Neuronal stem cell (in vitro differentiated cells): ENCODE measurements around the gene EFNA3.
A peak's percentile ranks its signal among the peaks of the same experiment; 100 is the strongest.

Source experiments
- DNase-seq: peaks from one replicate; pipeline ENCODE4 v3.0.0-alpha.2; 2013; ENCODE audit warnings: low spot score
- H2AFZ ChIP-seq: one replicate; pipeline ENCODE4 v1.6.1; 2013; ENCODE audit warnings: mild to moderate bottlenecking, low read length, inconsistent platforms
- H2AK5ac ChIP-seq: 2 replicates; pipeline ENCODE4 v1.6.1; 2013; ENCODE audit warnings: low read depth, mild to moderate bottlenecking, inconsistent platforms, low read length, moderate library complexity, mixed read lengths
- H2BK120ac ChIP-seq: 2 replicates; pipeline ENCODE4 v1.6.1; 2013; ENCODE audit warnings: low read depth, mild to moderate bottlenecking, inconsistent platforms, low read length, moderate library complexity, mixed read lengths
- H2BK12ac ChIP-seq: one replicate; pipeline ENCODE4 v1.6.1; 2013; ENCODE audit warnings: low read length, inconsistent platforms
- H2BK15ac ChIP-seq: 2 replicates; pipeline ENCODE4 v1.6.1; 2013; ENCODE audit warnings: mild to moderate bottlenecking, low read length, inconsistent platforms, mixed read lengths
- H2BK5ac ChIP-seq: one replicate; pipeline ENCODE4 v1.6.1; 2013; ENCODE audit warnings: inconsistent platforms, mild to moderate bottlenecking, low read length, moderate library complexity
- H3K14ac ChIP-seq: one replicate; pipeline ENCODE4 v1.6.1; 2013; ENCODE audit warnings: low read length, inconsistent platforms
- H3K18ac ChIP-seq: 2 replicates; pipeline ENCODE4 v1.6.1; 2013; ENCODE audit warnings: low read length, inconsistent platforms
- H3K23ac ChIP-seq: 2 replicates; pipeline ENCODE4 v1.6.1; 2013; ENCODE audit warnings: low read depth, mild to moderate bottlenecking, mixed read lengths, low read length, inconsistent platforms; ENCODE audit not compliant: poor library complexity
- H3K27ac ChIP-seq: replicated peaks from 3 replicates; pipeline ENCODE4 v1.5.1; 2013; ENCODE audit warnings: low read length, inconsistent platforms
- H3K27me3 ChIP-seq, 3 experiments: 2 replicates each; pipeline ENCODE4 v1.6.1; 2013; ENCODE audit warnings: low read length in 3 of 3, mild to moderate bottlenecking in 2 of 3, inconsistent platforms in 1 of 3, low read depth in 1 of 3, mixed read lengths in 1 of 3, moderate library complexity in 1 of 3; ENCODE audit not compliant: control insufficient read depth in 3 of 3, insufficient read depth in 3 of 3
- H3K36me3 ChIP-seq, 2 donors: replicated peaks in 1 of 2; 2 replicates each; pipeline ENCODE4 v1.6.1; 2013; ENCODE audit warnings: low read length in 2 of 2; ENCODE audit not compliant: control insufficient read depth in 2 of 2, insufficient read depth in 2 of 2
- H3K4ac ChIP-seq: 2 replicates; pipeline ENCODE4 v1.6.1; 2013; ENCODE audit warnings: inconsistent platforms, mild to moderate bottlenecking, low read length, moderate library complexity
- H3K4me1 ChIP-seq, 2 donors: 1 replicate in 1 of 2; 2 replicates in 1 of 2; pipeline ENCODE4 v1.6.1; 2013; ENCODE audit warnings: low read length in 2 of 2, low read depth in 1 of 2; ENCODE audit not compliant: control insufficient read depth in 2 of 2, insufficient read depth in 1 of 2
- H3K4me2 ChIP-seq: one replicate; pipeline ENCODE4 v1.6.1; 2013; ENCODE audit warnings: mild to moderate bottlenecking, low read length, inconsistent platforms; ENCODE audit not compliant: insufficient read depth, poor library complexity, severe bottlenecking
- H3K4me3 ChIP-seq, 2 donors: 2 replicates each; pipeline ENCODE4 v1.5.1; 2013; ENCODE audit warnings: low read length in 2 of 2, mild to moderate bottlenecking in 2 of 2, inconsistent platforms in 1 of 2, moderate library complexity in 1 of 2
- H3K79me1 ChIP-seq: one replicate; pipeline ENCODE4 v1.6.1; 2013; ENCODE audit warnings: low read depth, mild to moderate bottlenecking, inconsistent platforms, low read length, moderate library complexity
- H3K9ac ChIP-seq: one replicate; pipeline ENCODE4 v1.6.1; 2013; ENCODE audit warnings: mild to moderate bottlenecking, low read depth, low read length, inconsistent platforms; ENCODE audit not compliant: poor library complexity
- H3K9me3 ChIP-seq, 2 donors: replicated peaks in 1 of 2; 2 replicates each; pipeline versions ENCODE3 to v1.6.1; 2013; ENCODE audit warnings: low read length in 2 of 2, mild to moderate bottlenecking in 2 of 2, inconsistent platforms in 1 of 2, low read depth in 1 of 2, mixed read lengths in 1 of 2, moderate library complexity in 1 of 2; ENCODE audit not compliant: control insufficient read depth in 2 of 2, insufficient read depth in 1 of 2
- H4K8ac ChIP-seq: one replicate; pipeline ENCODE4 v1.6.1; 2013; ENCODE audit warnings: low read depth, mild to moderate bottlenecking, inconsistent platforms, low read length, moderate library complexity
- H4K91ac ChIP-seq: one replicate; pipeline ENCODE4 v1.6.1; 2013; ENCODE audit warnings: low read length, low read depth, mild to moderate bottlenecking, inconsistent platforms; ENCODE audit not compliant: poor library complexity
- WGBS, 2 donors: extraction: QIAGEN DNeasy Blood & Tissue Kit; methylation state at CpG; one replicate each; pipeline ENCODE4 v1.1.7; 2013; ENCODE audit warnings: missing lambda C conversion rate in 2 of 2, mixed read lengths in 1 of 2; ENCODE audit not compliant: insufficient read length in 2 of 2, insufficient replicate concordance in 1 of 2; ENCODE audit errors: extremely low coverage in 2 of 2; 5-methylcytosine and 5-hydroxymethylcytosine counted together

Gene EFNA3

DNA sequence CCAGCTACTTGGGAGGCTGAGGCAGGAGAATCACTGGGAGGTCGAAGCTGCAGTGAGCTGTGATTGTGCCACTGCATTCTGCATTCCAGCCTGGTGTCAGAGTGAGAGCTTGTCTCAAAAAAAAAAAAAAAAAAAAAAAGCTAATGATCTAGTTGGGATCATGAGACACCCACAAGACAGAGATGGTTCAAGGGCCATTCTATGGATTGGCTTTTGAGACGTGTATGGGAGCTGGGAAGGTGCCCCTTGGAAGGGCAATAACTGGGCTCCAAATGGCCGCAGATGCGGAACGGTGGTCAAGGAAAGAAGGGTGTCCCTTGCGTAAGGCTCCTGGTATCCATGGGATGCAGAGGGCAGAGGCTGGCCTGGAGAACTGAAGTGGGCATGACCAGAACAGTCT lies 34.3 kb upstream of the EFNA3 start:
- Histone ChIP-seq H3K27ac (no peak overlapping the region), H3K9ac (no peak overlapping the region)

GRCh38 chr1:155044812-155045657 lies 33.6 kb upstream of the EFNA3 start:
- Histone ChIP-seq H4K91ac (no peak overlapping the region), H3K27me3 (no peaks in the 10 kb centered on the region), H2AFZ (peak overlapping the region; percentile 45), H2BK120ac (no peak overlapping the region), H3K4me1 (peaks cover 14 to 15% of the 10 kb centered on the region in 2 donors), H3K14ac (no peak overlapping the region), H3K36me3 (no peaks in the 10 kb centered on the region), H3K27ac (no peak overlapping the region), H2BK15ac (no peak overlapping the region), H3K4me2 (no peak overlapping the region), H2BK12ac (peak overlapping the region; percentile 67), H3K18ac (peak overlapping the region; percentile 39), H2AK5ac (no peak overlapping the region), H3K9me3 (peaks cover 0 to 3% of the 10 kb centered on the region in 2 donors), H3K4me3 (no peak overlapping the region), H3K23ac (no peak overlapping the region), H3K9ac (peak overlapping the region; percentile 73), H3K79me1 (no peaks in the 10 kb centered on the region), H3K4ac (no peak overlapping the region), H2BK5ac (no peak overlapping the region), H4K8ac (no peak overlapping the region)
- no CpG with 5 or more reads among the region's 7 CpGs for WGBS, 2 donors
- peak; percentile 52 for DNase-seq

More for the DNA sequence above, 34.3 kb upstream of the EFNA3 start:
- peak overlapping the region; percentile 45 for H2AFZ ChIP-seq
- peaks cover 9 to 10% of the 10 kb centered on the region in 2 donors for H3K4me1 ChIP-seq
- H3K79me1 ChIP-seq, result no peaks in the 10 kb centered on the region
- H2BK120ac ChIP-seq, result no peak overlapping the region
- no peak overlapping the region for H4K8ac ChIP-seq
- no peak for DNase-seq
- no peak overlapping the region for H2BK15ac ChIP-seq
- WGBS, 2 donors, result no CpG with 5 or more reads among the region's 6 CpGs
- H3K14ac ChIP-seq, result no peak overlapping the region
- H2BK5ac ChIP-seq, result no peak overlapping the region
- no peak overlapping the region for H2AK5ac ChIP-seq
- no peak overlapping the region for H3K4me2 ChIP-seq
- no peak overlapping the region for H3K4ac ChIP-seq
- no peak overlapping the region for H4K91ac ChIP-seq
- peak overlapping the region; percentile 67 for H2BK12ac ChIP-seq
- no peak overlapping the region for H3K4me3 ChIP-seq
- no peaks in the 10 kb centered on the region for H3K36me3 ChIP-seq
- H3K18ac ChIP-seq, result peak overlapping the region; percentile 39
- H3K23ac ChIP-seq, result no peak overlapping the region
- H3K27me3 ChIP-seq, result no peaks in the 10 kb centered on the region
- H3K9me3 ChIP-seq, result peaks cover 0 to 3% of the 10 kb centered on the region in 2 donors

DNA sequence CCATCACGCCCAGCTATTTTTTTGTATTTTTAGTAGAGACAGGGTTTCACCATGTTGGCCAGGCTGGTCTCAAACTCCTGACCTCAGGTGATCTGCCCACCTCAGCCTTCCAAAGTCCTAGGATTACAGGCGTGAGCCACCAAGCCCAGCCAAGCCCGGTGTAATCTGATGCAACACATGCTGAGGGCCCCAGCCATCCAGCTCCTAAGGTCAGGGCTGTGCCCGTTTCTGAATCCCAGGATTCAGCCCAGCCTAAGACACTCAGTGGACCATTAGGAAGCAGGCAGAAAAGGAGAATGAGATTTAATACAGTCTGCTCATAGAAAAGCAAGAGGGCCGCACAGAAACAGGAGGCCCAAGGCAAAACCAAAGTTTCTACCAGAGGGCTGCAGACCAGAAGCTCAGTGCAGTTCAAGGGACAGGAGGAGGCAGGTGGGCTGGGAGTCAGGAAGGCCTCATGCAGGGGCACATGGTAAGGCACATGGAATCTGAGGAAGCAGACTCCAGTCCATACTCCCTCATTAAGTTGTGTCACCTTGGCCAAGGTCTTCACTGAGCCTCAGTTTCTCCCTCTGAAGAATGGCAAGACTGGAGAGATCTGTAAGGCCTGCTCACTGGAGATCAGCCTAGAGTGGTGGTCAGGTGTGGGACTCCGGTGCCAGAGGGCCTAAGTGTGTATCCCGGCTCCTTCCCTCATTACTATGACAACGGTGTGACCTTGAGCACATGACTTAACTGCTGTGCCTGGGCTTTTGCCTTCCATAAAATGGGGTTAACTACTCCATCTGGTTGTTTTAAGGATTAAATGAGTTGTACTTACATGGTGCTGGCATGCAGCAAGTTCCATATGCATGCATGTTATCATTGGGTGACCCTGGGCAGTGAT lies 29.9 kb upstream of the EFNA3 start:
- H3K27ac ChIP-seq, result no peak overlapping the region

More for the DNA sequence above, 29.9 kb upstream of the EFNA3 start:
- Histone ChIP-seq H4K8ac (no peak overlapping the region), H3K36me3 (peaks cover 0 to under 1% of the 10 kb centered on the region in 2 donors), H3K4me2 (no peak overlapping the region), H3K4ac (no peak overlapping the region), H2BK5ac (no peak overlapping the region), H3K18ac (no peak overlapping the region), H3K4me1 (peaks cover 24 to 26% of the 10 kb centered on the region in 2 donors), H3K14ac (no peak overlapping the region), H3K4me3 (no peak overlapping the region), H2AFZ (no peak overlapping the region), H3K9me3 (no peaks in the 10 kb centered on the region), H2BK120ac (no peak overlapping the region), H3K79me1 (no peaks in the 10 kb centered on the region), H3K23ac (no peak overlapping the region), H4K91ac (no peak overlapping the region), H3K9ac (no peak overlapping the region), H2BK12ac (no peak overlapping the region), H2AK5ac (no peak overlapping the region), H2BK15ac (no peak overlapping the region), H3K27me3 (no peaks in the 10 kb centered on the region)
- DNase-seq, result no peak
- WGBS, 2 donors, result no CpG with 5 or more reads among the region's 8 CpGs
